Activated B cell treated with CpG ODN at 0.5 μM for 24 hours (primary cell): ENCODE measurements around the gene PAK2. TPM values are rescaled to one million over a fixed set of nuclear protein-coding genes. Genes with fewer than 3 reads are reported as not detected.

Experiments used
- ATAC-seq: fragments of 200-7000 bp; cut with Tn5 transposase; one replicate; pipeline ENCODE4 v1.10.0; 2021; ENCODE audit warnings: low read depth, mild to moderate bottlenecking, moderate library complexity
- CTCF ChIA-PET: fragments of 350-600 bp; sonication (Branson Sonifier 250); formaldehyde crosslinking; loops from one replicate; lab custom pipeline; 2021; ENCODE audit warnings: antibody characterized with exemption; lab: Charles Lee
- POLR2A ChIA-PET: fragments of 350-600 bp; sonication (Branson Sonifier 250); formaldehyde crosslinking; loops from one replicate; lab custom pipeline; 2021; ENCODE audit warnings: antibody characterized with exemption; lab: Charles Lee
- DNase-seq: peaks from one replicate; pipeline ENCODE4 v3.0.0; 2022
- H3K27ac Mint-ChIP-seq: one replicate; pipeline ENCODE4 v1.8.0; 2020; ENCODE audit warnings: mixed read lengths
- H3K27me3 Mint-ChIP-seq: one replicate; pipeline ENCODE4 v1.8.0; 2021; ENCODE audit warnings: mixed read lengths
- H3K36me3 Mint-ChIP-seq: one replicate; pipeline ENCODE4 v1.8.0; 2021; ENCODE audit warnings: low read depth, mixed read lengths
- H3K4me1 Mint-ChIP-seq: one replicate; pipeline ENCODE4 v1.8.0; 2021; ENCODE audit warnings: mixed read lengths
- H3K4me3 Mint-ChIP-seq: one replicate; pipeline ENCODE4 v1.8.0; 2020; ENCODE audit warnings: mild to moderate bottlenecking, mixed read lengths
- H3K9me3 Mint-ChIP-seq: one replicate; pipeline ENCODE4 v1.8.0; 2020; ENCODE audit warnings: mixed read lengths
- CTCF ChIP-seq: fragments of 200-600 bp; IDR thresholded peaks from one replicate; pipeline ENCODE4 v1.8.0; 2022; ENCODE audit warnings: antibody characterized with exemption, mild to moderate bottlenecking
- intact Hi-C: fragments of 100-400 bp; cut with micrococcal nuclease; formaldehyde crosslinking; loops from one replicate; pipeline ENCODE4 v1.15.1; 2024
- total RNA-seq: library from RNA; stranded (reverse); gene quantifications from 2 replicates; pipeline ENCODE4 v1.2.3, GENCODE V29; 2022

Gene PAK2
- total RNA-seq, 1 donor from 2014 or later = 87.1 TPM

- DNase-seq = no peak
- peaks cover 57% of the 10 kb centered on the region for H3K36me3 Mint-ChIP-seq
- ChIA-PET POLR2A (interaction anchor here (0.6 to 1.7 kb wide), 2 partner anchors 9 to 18 kb away, joined by 3 to 6 read pairs; partner anchors contain the start of gene PAK2), CTCF (no interaction called here)
- H3K4me1 Mint-ChIP-seq = peaks cover 27% of the 10 kb centered on the region
- intact Hi-C loops = no loop called here
- no peak for ATAC-seq
- H3K27ac Mint-ChIP-seq = peak overlapping the region; percentile 62
- peaks cover 10% of the 10 kb centered on the region for H3K9me3 Mint-ChIP-seq
- H3K4me3 Mint-ChIP-seq = no peak overlapping the region
- H3K27me3 Mint-ChIP-seq = no peaks in the 10 kb centered on the region
- no peak for TF ChIP-seq CTCF
These were observed 18.5 kb downstream of the PAK2 start for GRCh38 chr3:196757876-196758739.

- ChIA-PET CTCF (no interaction called here), POLR2A (no interaction called here)
- intact Hi-C loops = no loop called here
- DNase-seq (no peak), ATAC-seq (no peak)
- Mint-ChIP-seq H3K9me3 (peaks cover 2% of the 10 kb centered on the region), H3K4me3 (no peak overlapping the region), H3K27ac (no peak overlapping the region), H3K36me3 (peaks cover 42% of the 10 kb centered on the region), H3K27me3 (no peaks in the 10 kb centered on the region), H3K4me1 (peaks cover 22% of the 10 kb centered on the region)
- TF ChIP-seq CTCF = no peak
These were observed 23.5 kb downstream of the PAK2 start for GRCh38 chr3:196763179-196763578.

GRCh38 chr3:196765454-196765853 lies 25.8 kb downstream of the PAK2 start:
- Mint-ChIP-seq H3K36me3 (peaks cover 43% of the 10 kb centered on the region), H3K4me3 (no peak overlapping the region), H3K27ac (no peak overlapping the region), H3K27me3 (no peaks in the 10 kb centered on the region), H3K4me1 (peaks cover 31% of the 10 kb centered on the region), H3K9me3 (peaks cover 2% of the 10 kb centered on the region)
- ATAC-seq (no peak), DNase-seq (no peak)
- intact Hi-C loops = no loop called here
- CTCF ChIA-PET = no interaction called here
- no peak for TF ChIP-seq CTCF
- POLR2A ChIA-PET = no interaction called here

DNA sequence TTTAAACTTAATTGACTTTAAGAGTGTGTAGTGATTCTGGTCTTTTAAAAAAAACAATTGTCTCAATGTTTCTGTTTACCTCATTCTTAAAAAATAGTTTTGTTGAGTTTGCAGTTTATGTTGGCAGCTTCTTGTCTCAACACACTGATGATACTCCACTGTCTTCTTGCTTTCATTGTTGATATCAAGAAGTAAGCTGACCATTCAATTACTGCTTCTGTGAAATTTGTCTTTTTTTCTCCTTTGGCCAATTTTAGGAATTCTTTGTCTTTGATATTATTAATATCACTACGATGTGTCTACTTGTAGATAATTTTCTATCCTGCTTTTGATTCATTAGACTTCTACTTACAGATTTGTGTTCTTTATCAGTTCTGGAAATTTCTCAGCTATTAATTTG lies 31.4 kb downstream of the PAK2 start:
- DNase-seq (no peak), ATAC-seq (no peak)
- Mint-ChIP-seq H3K27me3 (no peaks in the 10 kb centered on the region), H3K4me1 (peaks cover 62% of the 10 kb centered on the region), H3K36me3 (peaks cover 32% of the 10 kb centered on the region), H3K27ac (no peak overlapping the region), H3K4me3 (no peak overlapping the region), H3K9me3 (no peaks in the 10 kb centered on the region)
- intact Hi-C loops = no loop called here
- CTCF ChIA-PET = no interaction called here
- POLR2A ChIA-PET = interaction anchor here (0.8 kb wide), 1 partner anchor 31 kb away, joined by 3 read pairs; no protein-coding TSS in a partner anchor
- TF ChIP-seq CTCF = no peak

GRCh38 chr3:196772102-196772501 lies 32.4 kb downstream of the PAK2 start:
- peak overlapping the region; percentile 10 for H3K27ac Mint-ChIP-seq
- intact Hi-C loops = loop anchor here (1.0 kb wide), 1 partner anchor 32 kb away; no protein-coding TSS in a partner anchor
- peaks cover 68% of the 10 kb centered on the region for H3K4me1 Mint-ChIP-seq
- H3K27me3 Mint-ChIP-seq = no peaks in the 10 kb centered on the region
- no peaks in the 10 kb centered on the region for H3K9me3 Mint-ChIP-seq
- DNase-seq (no peak), ATAC-seq (peak; percentile 87)
- TF ChIP-seq CTCF = no peak
- ChIA-PET POLR2A (interaction anchor here (0.6 to 0.8 kb wide), 2 partner anchors 12 to 32 kb away, joined by 3 to 9 read pairs; no protein-coding TSS in a partner anchor), CTCF (no interaction called here)
- H3K36me3 Mint-ChIP-seq = peaks cover 30% of the 10 kb centered on the region
- H3K4me3 Mint-ChIP-seq = peak overlapping the region; percentile 50
